Skeletal muscle tissue (tissue), 4 donors: Measurements from ENCODE around the gene IL22RA1. TPM values are rescaled to one million over a fixed set of nuclear protein-coding genes. Genes with fewer than 3 reads are reported as not detected.

Source experiments
- H3K27ac ChIP-seq: one replicate; pipeline ENCODE4 v1.7.0; 2013; ENCODE audit warnings: mild to moderate bottlenecking, low read depth, low read length, inconsistent platforms
- H3K27me3 ChIP-seq, 3 donors: one replicate each; pipeline ENCODE4 v1.7.0; 2013; ENCODE audit warnings: low read length in 3 of 3; ENCODE audit not compliant: control insufficient read depth in 3 of 3, insufficient read depth in 3 of 3
- H3K36me3 ChIP-seq, 3 donors: one replicate each; pipeline ENCODE4 v1.7.0; 2013; ENCODE audit warnings: low read length in 3 of 3; ENCODE audit not compliant: control insufficient read depth in 3 of 3, insufficient read depth in 3 of 3
- H3K4me1 ChIP-seq, 3 donors: one replicate each; pipeline ENCODE4 v1.7.0; 2013; ENCODE audit warnings: low read length in 3 of 3, mild to moderate bottlenecking in 3 of 3; ENCODE audit not compliant: control insufficient read depth in 3 of 3, insufficient read depth in 3 of 3
- H3K4me3 ChIP-seq, 3 donors: one replicate each; pipeline ENCODE4 v1.7.0; 2013; ENCODE audit warnings: low read length in 3 of 3
- H3K9ac ChIP-seq, 3 donors: one replicate each; pipeline ENCODE4 v1.7.0; 2013; ENCODE audit warnings: low read length in 3 of 3, mild to moderate bottlenecking in 3 of 3, moderate library complexity in 2 of 3, low read depth in 1 of 3
- H3K9me3 ChIP-seq, 3 donors: one replicate each; pipeline ENCODE4 v1.7.0; 2013; ENCODE audit warnings: low read length in 3 of 3; ENCODE audit not compliant: control insufficient read depth in 3 of 3
- total RNA-seq: library from RNA; depleted of rRNA; stranded (reverse); fragments of >200 nt; gene quantifications from one replicate; pipeline ENCODE4 v1.2.3, GENCODE V29; 2014
- donor health status: Osteomylitis.

The IL22RA1 gene
- total RNA-seq, 1 donor from 2014 or later: not detected

GRCh38 chr1:24182061-24182460, 39.1 kb upstream of the IL22RA1 start:
- peaks cover 0 to 3% (median 0%) of the 10 kb centered on the region in 3 donors for H3K27me3 ChIP-seq
- H3K4me1 ChIP-seq: peaks cover 0 to 9% (median 7%) of the 10 kb centered on the region in 3 donors

GRCh38 chr1:24181619-24182018, 38.7 kb upstream of the IL22RA1 start:
- Histone ChIP-seq H3K27ac (no peak overlapping the region), H3K9ac (no peak overlapping the region), H3K27me3 (peaks cover 0 to 3% (median 0%) of the 10 kb centered on the region in 3 donors), H3K4me3 (no peak overlapping the region), H3K9me3 (no peaks in the 10 kb centered on the region), H3K4me1 (peaks cover 0 to 7% (median 4%) of the 10 kb centered on the region in 3 donors), H3K36me3 (no peaks in the 10 kb centered on the region)

More at GRCh38 chr1:24182061-24182460, 39.1 kb upstream of the IL22RA1 start:
- no peaks in the 10 kb centered on the region for H3K36me3 ChIP-seq
- H3K9me3 ChIP-seq: no peaks in the 10 kb centered on the region
- no peak overlapping the region for H3K4me3 ChIP-seq
- no peak overlapping the region for H3K9ac ChIP-seq
- H3K27ac ChIP-seq: no peak overlapping the region

GRCh38 chr1:24180676-24181075, 37.7 kb upstream of the IL22RA1 start:
- peaks cover 0 to 2% (median 0%) of the 10 kb centered on the region in 3 donors for H3K27me3 ChIP-seq
- H3K9ac ChIP-seq: no peak overlapping the region
- H3K27ac ChIP-seq: no peak overlapping the region
- H3K4me1 ChIP-seq: peaks cover 0 to under 1% (median 0%) of the 10 kb centered on the region in 3 donors
- no peaks in the 10 kb centered on the region for H3K36me3 ChIP-seq
- H3K9me3 ChIP-seq: no peaks in the 10 kb centered on the region
- H3K4me3 ChIP-seq: no peak overlapping the region

- Histone ChIP-seq H3K36me3 (no peaks in the 10 kb centered on the region), H3K9ac (no peak overlapping the region), H3K27me3 (no peaks in the 10 kb centered on the region), H3K4me1 (no peaks in the 10 kb centered on the region), H3K4me3 (no peak overlapping the region), H3K9me3 (no peaks in the 10 kb centered on the region), H3K27ac (no peak overlapping the region)
These were observed 36.4 kb upstream of the IL22RA1 start for GRCh38 chr1:24179251-24179840.

- no peaks in the 10 kb centered on the region for H3K9me3 ChIP-seq
- no peak overlapping the region for H3K4me3 ChIP-seq
- no peaks in the 10 kb centered on the region for H3K27me3 ChIP-seq
- H3K27ac ChIP-seq: no peak overlapping the region
- H3K36me3 ChIP-seq: no peaks in the 10 kb centered on the region
- H3K4me1 ChIP-seq: no peaks in the 10 kb centered on the region
- H3K9ac ChIP-seq: no peak overlapping the region
These were observed 35.5 kb upstream of the IL22RA1 start for GRCh38 chr1:24178407-24178806.

GRCh38 chr1:24177161-24177560, 34.2 kb upstream of the IL22RA1 start:
- Histone ChIP-seq H3K9ac (no peak overlapping the region), H3K27me3 (no peaks in the 10 kb centered on the region), H3K4me1 (no peaks in the 10 kb centered on the region), H3K4me3 (no peak overlapping the region), H3K9me3 (no peaks in the 10 kb centered on the region), H3K27ac (no peak overlapping the region), H3K36me3 (no peaks in the 10 kb centered on the region)

GRCh38 chr1:24175033-24175755, 32.3 kb upstream of the IL22RA1 start:
- no peak overlapping the region for H3K27ac ChIP-seq
- no peak overlapping the region for H3K4me3 ChIP-seq
- H3K4me1 ChIP-seq: no peaks in the 10 kb centered on the region
- no peaks in the 10 kb centered on the region for H3K9me3 ChIP-seq
- no peak overlapping the region for H3K9ac ChIP-seq
- H3K27me3 ChIP-seq: no peaks in the 10 kb centered on the region
- H3K36me3 ChIP-seq: no peaks in the 10 kb centered on the region

GRCh38 chr1:24173638-24174575, 31.0 kb upstream of the IL22RA1 start:
- Histone ChIP-seq H3K4me1 (peaks cover 0 to 2% (median 0%) of the 10 kb centered on the region in 3 donors), H3K36me3 (no peaks in the 10 kb centered on the region), H3K27ac (no peak overlapping the region), H3K4me3 (no peak overlapping the region), H3K9me3 (no peaks in the 10 kb centered on the region), H3K27me3 (peaks cover 0 to 2% (median 0%) of the 10 kb centered on the region in 3 donors), H3K9ac (no peak overlapping the region)

GRCh38 chr1:24172598-24172997, 29.7 kb upstream of the IL22RA1 start:
- Histone ChIP-seq H3K9me3 (no peaks in the 10 kb centered on the region), H3K27me3 (peaks cover 0 to 2% (median 0%) of the 10 kb centered on the region in 3 donors), H3K4me1 (peaks cover 4 to 9% (median 7%) of the 10 kb centered on the region in 3 donors), H3K9ac (no peak overlapping the region), H3K36me3 (no peaks in the 10 kb centered on the region), H3K4me3 (no peak overlapping the region), H3K27ac (no peak overlapping the region)
